Uterus (tissue), 4 donors: ENCODE measurements around the gene MRPS31. TPM values are rescaled to one million over a fixed set of nuclear protein-coding genes. Genes with fewer than 3 reads are reported as not detected.
A peak's percentile ranks its signal among the peaks of the same experiment; 100 is the strongest.

ENCODE experiments used
- DNase-seq, 2 donors: peaks; one replicate each; pipeline ENCODE4 v3.0.0-alpha.2; 2019 to 2020
- H3K27ac ChIP-seq, 2 donors: fragments of 200-600 bp; sonication (generic); 1 replicate in 1 of 2; 2 replicates in 1 of 2; pipeline ENCODE4 v1.5.1; 2016 to 2018
- H3K27me3 ChIP-seq, 2 donors: fragments of 200-600 bp; sonication (generic); one replicate each; pipeline ENCODE4 v1.5.1; 2018 to 2019; ENCODE audit warnings: control low read depth in 1 of 2
- H3K36me3 ChIP-seq, 2 donors: fragments of 200-600 bp; sonication (generic); one replicate each; pipeline ENCODE4 v1.5.1; 2019; ENCODE audit warnings: control low read depth in 1 of 2
- H3K4me1 ChIP-seq, 2 donors: fragments of 200-600 bp; sonication (generic); one replicate each; pipeline ENCODE4 v1.5.1; 2018 to 2019; ENCODE audit warnings: control low read depth in 1 of 2
- H3K4me3 ChIP-seq, 2 donors: fragments of 200-600 bp; sonication (generic); 1 replicate in 1 of 2; 2 replicates in 1 of 2; pipeline ENCODE4 v1.5.1; 2018 to 2019; ENCODE audit warnings: mild to moderate bottlenecking in 1 of 2
- H3K9me3 ChIP-seq, 2 donors: fragments of 200-600 bp; sonication (generic); one replicate each; pipeline ENCODE4 v1.5.1; 2019; ENCODE audit warnings: control low read depth in 1 of 2
- CTCF ChIP-seq, 4 experiments: fragments of 200-600 bp in 2 of 4; fragments of 450-650 bp in 2 of 4; sonication (generic) in 2 of 4; IDR thresholded peaks; one replicate each; pipeline ENCODE4 v1.5.1; 2016 to 2019; ENCODE audit warnings: antibody characterized with exemption in 4 of 4, mild to moderate bottlenecking in 2 of 4, moderate library complexity in 1 of 4
- POLR2A ChIP-seq, 2 donors: fragments of 450-650 bp; IDR thresholded peaks; one replicate each; pipeline ENCODE4 v1.6.1; 2016; ENCODE audit warnings: antibody characterized with exemption in 2 of 2, mild to moderate bottlenecking in 1 of 2, moderate library complexity in 1 of 2
- intact Hi-C: fragments of 100-400 bp; cut with DNase I; formaldehyde crosslinking; loops from one replicate; pipeline ENCODE4 v1.15.1; 2023; ENCODE audit warnings: low total_unique reads
- microRNA counts, 2 donors: library from miRNA; unstranded; fragments of <30 nt; microRNA quantifications; one replicate each; lab custom pipeline; 2016 to 2017
- microRNA-seq: library from miRNA; unstranded; fragments of <30 nt; microRNA quantifications from one replicate; pipeline ENCODE4, GENCODE V29; 2016; ENCODE audit warnings: borderline microRNAs expressed, borderline replicate concordance
- small RNA-seq: library from RNA; depleted of rRNA; stranded (forward); fragments of <200 nt; gene quantifications from one replicate; pipeline ENCODE3, GENCODE V24; 2016
- total RNA-seq, 4 donors: library from RNA; depleted of rRNA in 3 of 4; stranded (reverse); fragments of >200 nt in 3 of 4; gene quantifications; one replicate each; pipeline versions ENCODE4 v1.1.0 to v1.2.4, GENCODE V29; 2014 to 2023
- donor health status: DM: yes; HTN: yes; CAD: no.

The MRPS31 gene
- total RNA-seq, 4 donors from 2014 or later, result 6.1 to 31.5 (median 27.9) TPM

- no peaks in the 10 kb centered on the region for H3K27me3 ChIP-seq
- intact Hi-C loops, result loop anchor here (10.0 kb wide), 1 partner anchor 996 kb away; no protein-coding TSS in a partner anchor
- no peaks in the 10 kb centered on the region for H3K9me3 ChIP-seq
- H3K4me1 ChIP-seq, result no peaks in the 10 kb centered on the region
- H3K4me3 ChIP-seq, result no peak overlapping the region
- TF ChIP-seq CTCF (IDR thresholded peaks at IDR 0.05) (no peak), POLR2A (IDR thresholded peaks at IDR 0.05) (no peak)
- DNase-seq, result no peak
- no peaks in the 10 kb centered on the region for H3K36me3 ChIP-seq
- H3K27ac ChIP-seq, result peak overlapping the region in 1 of 2 donors; percentile 48
These were observed 90.2 kb downstream of the MRPS31 start for GRCh38 chr13:40680659-40681323.

GRCh38 chr13:40679480-40679985, 91.5 kb downstream of the MRPS31 start:
- Histone ChIP-seq H3K4me3 (no peak overlapping the region), H3K27me3 (no peaks in the 10 kb centered on the region), H3K4me1 (no peaks in the 10 kb centered on the region), H3K36me3 (no peaks in the 10 kb centered on the region), H3K9me3 (no peaks in the 10 kb centered on the region), H3K27ac (no peak overlapping the region)
- intact Hi-C loops, result loop anchor here (5.0 kb wide), 1 partner anchor 607 kb away; no protein-coding TSS in a partner anchor
- no peak for DNase-seq
- TF ChIP-seq CTCF (IDR thresholded peaks at IDR 0.05), result no peak
- TF ChIP-seq POLR2A (IDR thresholded peaks at IDR 0.05), result no peak

MicroRNAs within 50 kb of the gene (microRNA counts, 767-probe panel; counts per million panel counts)
- 0 counts per million in 2 donors for microRNA hsa-miR-320d (lab: Ali Mortazavi, UCI)
- microRNA hsa-miR-621 (lab: Ali Mortazavi, UCI), result 0 counts per million in 2 donors

Small RNAs within 50 kb of the gene (microRNA-seq; reads per million reads assigned to microRNA genes)
- gene MIR320D1, result not detected
- gene MIR621, result not detected

Small RNAs within 50 kb of the gene (small RNA-seq; reads per million reads assigned to genes)
- gene MIR320D1 (not detected), gene MIR621 (not detected), gene RF00017 (not detected)

Other genes with a start within 250 kb of the MRPS31 start
- 100 to 1,000 TPM in 1 of 4 donors, 10 to 100 TPM in 3; 46.8 to 130 (median 60.9) TPM for gene FOXO1, start 104.5 kb downstream of the MRPS31 start, total RNA-seq
- gene SLC25A15, start 18.4 kb upstream of the MRPS31 start, total RNA-seq, result 10 to 100 TPM in 1 of 4 donors, 1 to 10 TPM in 2, not detected in 1; 1.5 to 25.4 (median 5.0) TPM
- gene ELF1, start 248.1 kb upstream of the MRPS31 start, total RNA-seq, result 10 to 100 TPM; 61.5 to 96.1 (median 74.1) TPM